ENCODE results near the gene SRSF12. TPM values are rescaled to one million over a fixed set of nuclear protein-coding genes. Genes with fewer than 3 reads are reported as not detected.
A peak's percentile ranks its signal among the peaks of the same experiment; 100 is the strongest.

Gene SRSF12
- total and polyA plus RNA-seq, 2 donors: 1.3 to 8.6 TPM

DNA sequence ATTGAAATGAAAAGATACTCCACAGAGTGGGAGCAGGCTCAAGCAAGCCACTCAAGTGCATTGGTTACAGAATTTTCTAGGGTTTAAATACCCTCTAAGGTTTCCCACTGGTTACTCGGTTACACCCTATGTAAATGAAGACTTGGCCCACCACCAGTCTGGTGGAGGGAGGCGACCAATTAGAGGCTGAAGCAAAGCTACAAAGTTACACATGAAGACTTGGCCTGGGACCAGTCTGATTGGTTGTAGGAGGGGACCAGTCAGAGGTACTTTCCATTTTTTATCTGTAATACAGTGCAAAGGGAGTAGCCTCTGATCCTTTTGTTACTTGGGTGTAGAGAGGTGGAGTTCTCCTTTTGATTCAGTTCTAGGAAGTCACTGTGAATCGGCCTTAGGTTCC lies 7.6 kb downstream of the SRSF12 start:
- H3K4me1 ChIP-seq (ENCODE audit: insufficient read depth): no peaks in the 10 kb centered on the region
- H3K36me3 ChIP-seq (ENCODE audit: insufficient read depth): no peaks in the 10 kb centered on the region
- WGBS: 93% methylated on average over 3 of the region's 3 CpGs
- H3K27ac ChIP-seq (ENCODE audit: low read depth): no peak overlapping the region
- H3K4me3 ChIP-seq (ENCODE audit: low read depth, low read length): no peak overlapping the region
- DNase-seq (ENCODE audit: extremely low spot score): no peak

DNA sequence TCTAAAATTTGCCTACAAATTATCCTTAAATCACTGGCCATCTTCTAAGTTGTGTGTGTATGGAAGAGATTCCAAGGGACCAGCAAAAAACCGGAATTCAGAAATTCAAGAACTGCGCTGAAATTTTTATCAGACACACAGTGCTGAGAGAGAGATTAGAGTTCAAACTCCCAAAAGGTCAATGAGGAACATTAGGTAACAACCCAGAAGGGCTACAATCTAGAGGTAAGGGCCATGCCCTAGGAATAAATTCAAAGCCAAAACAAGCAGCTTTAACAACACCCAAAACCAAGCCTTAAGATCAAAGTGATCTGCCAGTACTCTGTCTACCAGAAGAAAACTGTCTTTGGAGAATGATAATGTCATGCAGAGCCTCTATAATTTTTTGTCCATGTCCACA lies 17.8 kb downstream of the SRSF12 start:
- no peak overlapping the region for H3K4me3 ChIP-seq (ENCODE audit: low read depth, low read length)
- H3K4me1 ChIP-seq (ENCODE audit: insufficient read depth): no peaks in the 10 kb centered on the region
- H3K27ac ChIP-seq (ENCODE audit: low read depth): no peak overlapping the region
- 97% methylated on average over 2 of the region's 2 CpGs for WGBS
- no peak for DNase-seq (ENCODE audit: extremely low spot score)
- no peaks in the 10 kb centered on the region for H3K36me3 ChIP-seq (ENCODE audit: insufficient read depth)

DNA sequence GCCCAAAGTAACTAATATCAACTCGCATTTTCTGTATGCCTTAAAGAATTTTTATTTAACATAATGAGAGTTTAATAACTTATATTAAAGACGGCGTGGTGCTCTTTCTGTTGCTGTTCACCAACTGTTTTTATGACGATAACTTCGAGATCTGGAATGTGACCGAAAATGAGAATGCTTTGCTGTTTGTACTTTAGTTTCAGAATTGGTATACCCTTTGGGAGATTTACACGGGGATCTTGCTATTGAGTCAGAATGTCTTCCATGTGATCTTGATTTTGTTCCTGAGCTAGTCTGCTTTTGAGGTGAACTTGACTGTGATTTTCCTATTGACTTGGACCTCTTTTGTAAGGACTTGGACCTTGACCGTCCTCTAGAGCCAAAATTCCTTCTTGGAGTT lies 19.4 kb downstream of the SRSF12 start:
- H3K27ac ChIP-seq (ENCODE audit: low read depth): no peak overlapping the region
- H3K4me1 ChIP-seq (ENCODE audit: insufficient read depth): no peaks in the 10 kb centered on the region
- DNase-seq (ENCODE audit: extremely low spot score): no peak
- H3K4me3 ChIP-seq (ENCODE audit: low read depth, low read length): no peak overlapping the region
- WGBS: 91% methylated on average over 8 of the region's 8 CpGs
- no peaks in the 10 kb centered on the region for H3K36me3 ChIP-seq (ENCODE audit: insufficient read depth)

DNA sequence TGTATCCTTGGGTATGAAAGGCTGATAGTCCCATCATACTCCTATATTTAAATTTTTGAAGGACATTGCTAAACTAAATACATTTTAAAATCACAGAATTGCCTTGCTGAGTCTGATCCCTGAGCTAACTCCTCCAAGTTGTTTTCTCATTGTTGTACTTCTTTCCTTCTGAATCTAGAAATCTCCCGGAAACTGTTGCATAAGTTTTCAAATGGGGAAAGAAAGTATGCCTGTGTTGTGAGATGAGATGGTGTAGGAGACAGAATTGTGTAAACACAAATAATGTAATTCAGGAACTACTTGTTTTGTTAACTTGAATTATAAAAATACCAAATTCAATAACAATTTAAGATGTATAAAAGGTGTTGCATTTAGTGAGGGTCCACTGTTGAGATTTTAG lies 30.0 kb downstream of the SRSF12 start:
- H3K4me1 ChIP-seq (ENCODE audit: insufficient read depth): peaks cover 5% of the 10 kb centered on the region
- no peak overlapping the region for H3K4me3 ChIP-seq (ENCODE audit: low read depth, low read length)
- 64% methylated on average over 1 of the region's 1 CpG for WGBS
- no peak overlapping the region for H3K27ac ChIP-seq (ENCODE audit: low read depth)
- H3K36me3 ChIP-seq (ENCODE audit: insufficient read depth): peaks cover 2% of the 10 kb centered on the region
- DNase-seq (ENCODE audit: extremely low spot score): no peak

GRCh38 chr6:89085409-89086205 lies 32.3 kb downstream of the SRSF12 start:
- Histone ChIP-seq H3K36me3 (ENCODE audit: insufficient read depth) (peaks cover 2% of the 10 kb centered on the region), H3K4me3 (ENCODE audit: low read depth, low read length) (no peak overlapping the region), H3K27ac (ENCODE audit: low read depth) (no peak overlapping the region), H3K4me1 (ENCODE audit: insufficient read depth) (peaks cover 5% of the 10 kb centered on the region)
- no peak for DNase-seq (ENCODE audit: extremely low spot score)
- WGBS: 91% methylated on average over 12 of the region's 12 CpGs

GRCh38 chr6:89084954-89085353 lies 32.9 kb downstream of the SRSF12 start:
- 54% methylated on average over 3 of the region's 3 CpGs for WGBS
- Histone ChIP-seq H3K27ac (ENCODE audit: low read depth) (no peak overlapping the region), H3K36me3 (ENCODE audit: insufficient read depth) (peaks cover 2% of the 10 kb centered on the region), H3K4me3 (ENCODE audit: low read depth, low read length) (no peak overlapping the region), H3K4me1 (ENCODE audit: insufficient read depth) (peaks cover 5% of the 10 kb centered on the region)
- DNase-seq (ENCODE audit: extremely low spot score): no peak

DNA sequence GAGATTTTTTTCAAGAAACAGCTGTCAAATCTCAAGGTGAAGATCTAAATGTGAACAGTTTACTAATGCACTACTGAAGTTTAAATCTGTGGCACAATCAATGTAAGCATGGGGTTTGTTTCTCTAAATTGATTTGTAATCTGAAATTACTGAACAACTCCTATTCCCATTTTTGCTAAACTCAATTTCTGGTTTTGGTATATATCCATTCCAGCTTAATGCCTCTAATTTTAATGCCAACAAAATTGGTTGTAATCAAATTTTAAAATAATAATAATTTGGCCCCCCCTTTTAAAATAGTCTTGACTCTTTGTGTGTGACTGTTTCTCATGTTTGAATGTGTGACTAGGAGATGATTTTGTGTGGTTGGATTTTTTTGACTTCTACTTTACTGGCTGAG lies 33.3 kb downstream of the SRSF12 start:
- no peak overlapping the region for H3K27ac ChIP-seq (ENCODE audit: low read depth)
- no peak for DNase-seq (ENCODE audit: extremely low spot score)

GRCh38 chr6:89082486-89082891 lies 35.4 kb downstream of the SRSF12 start:
- WGBS: 1% methylated on average over 9 of the region's 9 CpGs
- Histone ChIP-seq H3K36me3 (ENCODE audit: insufficient read depth) (peaks cover 2% of the 10 kb centered on the region), H3K27ac (ENCODE audit: low read depth) (peak overlapping the region; percentile 95), H3K4me1 (ENCODE audit: insufficient read depth) (peaks cover 2% of the 10 kb centered on the region), H3K4me3 (ENCODE audit: low read depth, low read length) (peak overlapping the region; percentile 73)
- DNase-seq (ENCODE audit: extremely low spot score): no peak

More for the DNA sequence above, 33.3 kb downstream of the SRSF12 start:
- Histone ChIP-seq H3K4me1 (ENCODE audit: insufficient read depth) (peaks cover 5% of the 10 kb centered on the region), H3K4me3 (ENCODE audit: low read depth, low read length) (no peak overlapping the region), H3K36me3 (ENCODE audit: insufficient read depth) (peaks cover 2% of the 10 kb centered on the region)

- Histone ChIP-seq H3K4me1 (ENCODE audit: insufficient read depth) (peaks cover 2% of the 10 kb centered on the region), H3K27ac (ENCODE audit: low read depth) (peak overlapping the region; percentile 100), H3K36me3 (ENCODE audit: insufficient read depth) (peaks cover 2% of the 10 kb centered on the region), H3K4me3 (ENCODE audit: low read depth, low read length) (peak overlapping the region; percentile 100)
- under 1% methylated on average over 69 of the region's 69 CpGs for WGBS
- DNase-seq (ENCODE audit: extremely low spot score): peak; percentile 93
Measured at GRCh38 chr6:89081423-89082322, 36.2 kb downstream of the SRSF12 start.

DNA sequence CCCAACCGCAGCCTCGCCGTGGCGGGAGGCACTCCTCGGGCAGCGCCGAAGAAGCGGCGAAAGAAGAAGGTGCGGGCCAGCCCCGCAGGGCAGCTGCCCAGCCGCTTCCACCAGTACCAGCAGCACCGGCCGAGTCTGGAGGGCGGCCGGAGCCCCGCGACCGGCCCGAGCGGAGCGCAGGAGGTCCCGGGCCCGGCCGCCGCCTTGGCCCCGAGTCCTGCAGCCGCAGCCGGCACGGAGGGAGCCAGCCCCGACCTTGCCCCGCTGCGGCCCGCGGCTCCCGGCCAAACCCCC lies 36.8 kb downstream of the SRSF12 start:
- Histone ChIP-seq H3K27ac (ENCODE audit: low read depth) (peak overlapping the region; percentile 100), H3K36me3 (ENCODE audit: insufficient read depth) (peaks cover 2% of the 10 kb centered on the region), H3K4me1 (ENCODE audit: insufficient read depth) (peaks cover 2% of the 10 kb centered on the region), H3K4me3 (ENCODE audit: low read depth, low read length) (peak overlapping the region; percentile 100)
- 1% methylated on average over 36 of the region's 36 CpGs for WGBS
- DNase-seq (ENCODE audit: extremely low spot score): no peak

DNA sequence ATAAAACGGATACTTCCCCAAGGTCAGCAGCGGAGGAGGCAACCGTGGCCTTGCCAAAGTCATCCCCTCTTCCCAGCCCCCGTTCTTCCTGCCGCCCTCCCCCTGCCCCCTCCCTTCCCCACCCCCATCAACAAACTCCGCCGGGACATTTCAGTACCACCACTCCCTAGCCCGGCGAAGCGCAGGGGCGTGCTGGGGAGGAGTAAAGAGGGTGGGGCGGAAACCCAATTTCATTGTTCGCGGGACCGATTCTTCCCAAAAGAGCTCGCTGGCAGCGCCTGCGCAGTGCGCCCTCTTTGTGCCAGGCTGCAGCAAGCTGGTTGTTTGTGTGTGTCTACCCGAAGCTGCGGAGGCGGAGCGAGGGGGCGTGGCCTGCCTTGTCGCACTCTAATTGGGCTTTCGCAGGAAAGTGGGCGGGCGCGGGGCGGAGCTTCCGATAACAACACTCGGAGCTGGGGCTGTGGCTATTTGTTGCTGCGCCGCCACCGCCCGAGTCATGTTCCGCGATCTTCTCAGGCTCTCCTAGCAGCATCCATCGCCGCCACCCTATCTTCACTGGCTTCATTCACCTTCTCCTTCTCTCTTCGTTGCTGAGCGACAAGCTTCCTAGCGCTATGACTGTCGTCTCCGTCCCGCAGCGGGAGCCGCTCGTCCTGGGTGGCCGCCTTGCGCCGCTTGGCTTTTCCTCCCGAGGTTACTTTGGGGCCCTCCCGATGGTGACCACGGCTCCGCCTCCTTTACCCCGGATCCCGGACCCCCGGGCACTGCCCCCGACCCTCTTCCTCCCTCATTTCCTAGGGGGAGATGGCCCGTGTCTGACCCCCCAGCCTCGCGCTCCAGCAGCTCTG lies 37.4 kb downstream of the SRSF12 start, which contains the start of gene PNRC1:
PNRC1 (plus strand) TSS at position 471 of the 848 bp plus-strand sequence; CDS start at position 615, 144 bp downstream.
- Histone ChIP-seq H3K4me1 (ENCODE audit: insufficient read depth) (peaks cover 2% of the 10 kb centered on the region), H3K36me3 (ENCODE audit: insufficient read depth) (no peaks in the 10 kb centered on the region), H3K27ac (ENCODE audit: low read depth) (peak within 1 kb of the TSS; percentile 100), H3K4me3 (ENCODE audit: low read depth, low read length) (peak within 1 kb of the TSS; percentile 100)
- peak; percentile 98 for DNase-seq (ENCODE audit: extremely low spot score)
- WGBS: under 1% methylated on average over 63 of the region's 63 CpGs

GRCh38 chr6:89079511-89080234 lies 38.2 kb downstream of the SRSF12 start:
- peak overlapping the region; percentile 93 for H3K27ac ChIP-seq (ENCODE audit: low read depth)
- H3K4me1 ChIP-seq (ENCODE audit: insufficient read depth): peaks cover 2% of the 10 kb centered on the region
- peak; percentile 85 for DNase-seq (ENCODE audit: extremely low spot score)
- under 1% methylated on average over 20 of the region's 20 CpGs for WGBS
- no peaks in the 10 kb centered on the region for H3K36me3 ChIP-seq (ENCODE audit: insufficient read depth)
- peak overlapping the region; percentile 66 for H3K4me3 ChIP-seq (ENCODE audit: low read depth, low read length)

GRCh38 chr6:89073840-89074239 lies 44.0 kb downstream of the SRSF12 start:
- WGBS: 94% methylated on average over 2 of the region's 2 CpGs
- no peak overlapping the region for H3K27ac ChIP-seq (ENCODE audit: low read depth)

More at GRCh38 chr6:89073840-89074239, 44.0 kb downstream of the SRSF12 start:
- H3K4me1 ChIP-seq (ENCODE audit: insufficient read depth): no peaks in the 10 kb centered on the region
- H3K36me3 ChIP-seq (ENCODE audit: insufficient read depth): no peaks in the 10 kb centered on the region
- H3K4me3 ChIP-seq (ENCODE audit: low read depth, low read length): no peak overlapping the region
- DNase-seq (ENCODE audit: extremely low spot score): no peak

Measured in urinary bladder (tissue), 4 donors.